Measurements from ENCODE around the gene NAALADL1.
A peak's percentile ranks its signal among the peaks of the same experiment; 100 is the strongest.

Gene NAALADL1

GRCh38 chr11:65083134-65083833, 24.9 kb upstream of the NAALADL1 start:
- TF ChIP-seq, protein P1, sequence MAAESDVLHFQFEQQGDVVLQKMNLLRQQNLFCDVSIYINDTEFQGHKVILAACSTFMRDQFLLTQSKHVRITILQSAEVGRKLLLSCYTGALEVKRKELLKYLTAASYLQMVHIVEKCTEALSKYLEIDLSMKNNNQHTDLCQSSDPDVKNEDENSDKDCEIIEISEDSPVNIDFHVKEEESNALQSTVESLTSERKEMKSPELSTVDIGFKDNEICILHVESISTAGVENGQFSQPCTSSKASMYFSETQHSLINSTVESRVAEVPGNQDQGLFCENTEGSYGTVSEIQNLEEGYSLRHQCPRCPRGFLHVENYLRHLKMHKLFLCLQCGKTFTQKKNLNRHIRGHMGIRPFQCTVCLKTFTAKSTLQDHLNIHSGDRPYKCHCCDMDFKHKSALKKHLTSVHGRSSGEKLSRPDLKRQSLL (tag by site-specific recombination; IDR thresholded peaks at IDR 0.05) = peak; percentile 20; the same call in 1 of the 2 replicates
- no peak for TF ChIP-seq SP3 (tag by site-specific recombination; IDR thresholded peaks at IDR 0.05)
- no peak for TF ChIP-seq ZNF416 (tag by site-specific recombination; IDR thresholded peaks at IDR 0.05)
- no peak for TF ChIP-seq ZSCAN16 (tag by site-specific recombination; IDR thresholded peaks at IDR 0.05)
- TF ChIP-seq, protein P2, sequence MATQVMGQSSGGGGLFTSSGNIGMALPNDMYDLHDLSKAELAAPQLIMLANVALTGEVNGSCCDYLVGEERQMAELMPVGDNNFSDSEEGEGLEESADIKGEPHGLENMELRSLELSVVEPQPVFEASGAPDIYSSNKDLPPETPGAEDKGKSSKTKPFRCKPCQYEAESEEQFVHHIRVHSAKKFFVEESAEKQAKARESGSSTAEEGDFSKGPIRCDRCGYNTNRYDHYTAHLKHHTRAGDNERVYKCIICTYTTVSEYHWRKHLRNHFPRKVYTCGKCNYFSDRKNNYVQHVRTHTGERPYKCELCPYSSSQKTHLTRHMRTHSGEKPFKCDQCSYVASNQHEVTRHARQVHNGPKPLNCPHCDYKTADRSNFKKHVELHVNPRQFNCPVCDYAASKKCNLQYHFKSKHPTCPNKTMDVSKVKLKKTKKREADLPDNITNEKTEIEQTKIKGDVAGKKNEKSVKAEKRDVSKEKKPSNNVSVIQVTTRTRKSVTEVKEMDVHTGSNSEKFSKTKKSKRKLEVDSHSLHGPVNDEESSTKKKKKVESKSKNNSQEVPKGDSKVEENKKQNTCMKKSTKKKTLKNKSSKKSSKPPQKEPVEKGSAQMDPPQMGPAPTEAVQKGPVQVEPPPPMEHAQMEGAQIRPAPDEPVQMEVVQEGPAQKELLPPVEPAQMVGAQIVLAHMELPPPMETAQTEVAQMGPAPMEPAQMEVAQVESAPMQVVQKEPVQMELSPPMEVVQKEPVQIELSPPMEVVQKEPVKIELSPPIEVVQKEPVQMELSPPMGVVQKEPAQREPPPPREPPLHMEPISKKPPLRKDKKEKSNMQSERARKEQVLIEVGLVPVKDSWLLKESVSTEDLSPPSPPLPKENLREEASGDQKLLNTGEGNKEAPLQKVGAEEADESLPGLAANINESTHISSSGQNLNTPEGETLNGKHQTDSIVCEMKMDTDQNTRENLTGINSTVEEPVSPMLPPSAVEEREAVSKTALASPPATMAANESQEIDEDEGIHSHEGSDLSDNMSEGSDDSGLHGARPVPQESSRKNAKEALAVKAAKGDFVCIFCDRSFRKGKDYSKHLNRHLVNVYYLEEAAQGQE (tag by site-specific recombination; IDR thresholded peaks at IDR 0.05) = peak; percentile 20; the same call in 1 of the 2 replicates
- H3K4me3 ChIP-seq (ENCODE audit: low read depth, low read length) = peak overlapping the region; percentile 92
- H3K4me1 ChIP-seq (ENCODE audit: control insufficient read depth, insufficient read depth, low read length) = peaks cover 3% of the 10 kb centered on the region; the same call in 1 of the 2 replicates
- H3K9me3 ChIP-seq (ENCODE audit: control insufficient read depth, insufficient read depth, low read depth, low read length) = no peaks in the 10 kb centered on the region
- H3K27ac ChIP-seq (ENCODE audit: extremely low read depth, low read depth, low read length) = peak overlapping the region; percentile 81
- POLR2A ChIA-PET = interaction anchor here (0.8 to 2.0 kb wide), 8 partner anchors 11 to 43 kb away, joined by 3 to 13 read pairs (median 4); partner anchors contain the start of genes FAU, MRPL49, SAC3D1 and TM7SF2
- peaks cover 5 to 78% of the 10 kb centered on the region in 2 experiments; a peak in 2 of 3 replicates for H3K36me3 ChIP-seq (ENCODE audit: control insufficient read depth in 2 of 2, insufficient read depth in 1 of 2, low read length in 2 of 2)
- CTCF ChIA-PET = interaction anchor here (0.5 to 1.4 kb wide), 6 partner anchors 27 to 250 kb away, joined by 3 to 5 read pairs (median 4); partner anchors contain the start of genes DPF2 and SAC3D1

- ChIA-PET CTCF (interaction anchor here (0.6 to 1.5 kb wide), 7 partner anchors 9 to 226 kb away, joined by 3 to 6 read pairs (median 3); partner anchors contain the start of gene NAALADL1), POLR2A (interaction anchor here (0.6 kb wide), 1 partner anchor 28 kb away, joined by 6 read pairs; no protein-coding TSS in a partner anchor)
- Histone ChIP-seq H3K36me3 (ENCODE audit: control insufficient read depth in 2 of 2, insufficient read depth in 1 of 2, low read length in 2 of 2) (peaks cover 5 to 71% of the 10 kb centered on the region in 2 experiments; a peak in 2 of 3 replicates), H3K4me3 (ENCODE audit: low read depth, low read length) (no peak overlapping the region), H3K4me1 (ENCODE audit: control insufficient read depth, insufficient read depth, low read length) (peaks cover 3% of the 10 kb centered on the region; the same call in 1 of the 2 replicates), H3K27ac (ENCODE audit: extremely low read depth, low read depth, low read length) (no peak overlapping the region), H3K9me3 (ENCODE audit: control insufficient read depth, insufficient read depth, low read depth, low read length) (no peaks in the 10 kb centered on the region)
- TF ChIP-seq GLI4 (tag by site-specific recombination; IDR thresholded peaks at IDR 0.05) = no peak
- no peak for TF ChIP-seq ZNF645 (tag by site-specific recombination; IDR thresholded peaks at IDR 0.05)
- no peak for TF ChIP-seq ZFP41 (tag by site-specific recombination; IDR thresholded peaks at IDR 0.05; ENCODE audit: borderline replicate concordance)
- TF ChIP-seq ZNF248 (tag by site-specific recombination; IDR thresholded peaks at IDR 0.05) = no peak
- no peak for TF ChIP-seq ZNF214 (tag by site-specific recombination; IDR thresholded peaks at IDR 0.05; ENCODE audit: borderline replicate concordance)
- no peak for TF ChIP-seq ZNF623 (tag by site-specific recombination; IDR thresholded peaks at IDR 0.05)
- TF ChIP-seq REPIN1 (tag by site-specific recombination; IDR thresholded peaks at IDR 0.05; ENCODE audit: low read depth) = no peak
- TF ChIP-seq ZBTB49 (tag by site-specific recombination; IDR thresholded peaks at IDR 0.05; ENCODE audit: low read depth) = no peak
- TF ChIP-seq, protein P3, sequence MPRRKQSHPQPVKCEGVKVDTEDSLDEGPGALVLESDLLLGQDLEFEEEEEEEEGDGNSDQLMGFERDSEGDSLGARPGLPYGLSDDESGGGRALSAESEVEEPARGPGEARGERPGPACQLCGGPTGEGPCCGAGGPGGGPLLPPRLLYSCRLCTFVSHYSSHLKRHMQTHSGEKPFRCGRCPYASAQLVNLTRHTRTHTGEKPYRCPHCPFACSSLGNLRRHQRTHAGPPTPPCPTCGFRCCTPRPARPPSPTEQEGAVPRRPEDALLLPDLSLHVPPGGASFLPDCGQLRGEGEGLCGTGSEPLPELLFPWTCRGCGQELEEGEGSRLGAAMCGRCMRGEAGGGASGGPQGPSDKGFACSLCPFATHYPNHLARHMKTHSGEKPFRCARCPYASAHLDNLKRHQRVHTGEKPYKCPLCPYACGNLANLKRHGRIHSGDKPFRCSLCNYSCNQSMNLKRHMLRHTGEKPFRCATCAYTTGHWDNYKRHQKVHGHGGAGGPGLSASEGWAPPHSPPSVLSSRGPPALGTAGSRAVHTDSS (tag by site-specific recombination; IDR thresholded peaks at IDR 0.05) = no peak
- no peak for TF ChIP-seq ZNF155 (tag by site-specific recombination; IDR thresholded peaks at IDR 0.05)
- TF ChIP-seq ZNF23 (tag by site-specific recombination; IDR thresholded peaks at IDR 0.05; ENCODE audit: borderline replicate concordance) = no peak
- TF ChIP-seq ZNF18 (tag by site-specific recombination; IDR thresholded peaks at IDR 0.05) = no peak
- no peak for TF ChIP-seq SALL2 (tag by site-specific recombination; IDR thresholded peaks at IDR 0.05; ENCODE audit: borderline replicate concordance)
Measured at GRCh38 chr11:65078786-65079342, 20.5 kb upstream of the NAALADL1 start.

Data from HEK293 (cell line).